Ishikawa (cell line): ENCODE data around the gene ZBTB7C.
A peak's percentile ranks its signal among the peaks of the same experiment; 100 is the strongest.

Source experiments
- CEBPB ChIP-seq: IDR thresholded peaks from 2 replicates; pipeline ENCODE4 v1.6.1; 2012
- CREB1 ChIP-seq: IDR thresholded peaks from 2 replicates; pipeline ENCODE4 v1.6.1; 2012; ENCODE audit warnings: low read depth
- EGR1 ChIP-seq: IDR thresholded peaks from 2 replicates; pipeline ENCODE4 v1.6.1; 2012
- EP300 ChIP-seq: IDR thresholded peaks from 2 replicates; pipeline ENCODE4 v1.6.1; 2012; ENCODE audit warnings: borderline replicate concordance
- FOXM1 ChIP-seq: IDR thresholded peaks from 2 replicates; pipeline ENCODE4 v1.6.1; 2012; ENCODE audit warnings: low read depth, borderline replicate concordance
- MAX ChIP-seq: IDR thresholded peaks from 2 replicates; pipeline ENCODE4 v1.6.1; 2012
- NFIC ChIP-seq: IDR thresholded peaks from 2 replicates; pipeline ENCODE4 v1.6.1; 2012
- RAD21 ChIP-seq: IDR thresholded peaks from 2 replicates; pipeline ENCODE4 v1.6.1; 2012; ENCODE audit warnings: low read depth
- REST ChIP-seq: IDR thresholded peaks from 2 replicates; pipeline ENCODE4 v1.6.1; 2012; ENCODE audit warnings: low read depth, mild to moderate bottlenecking
- TAF1 ChIP-seq: IDR thresholded peaks from 2 replicates; pipeline ENCODE4 v1.6.1; 2012; ENCODE audit warnings: low read depth, mild to moderate bottlenecking
- TCF12 ChIP-seq: IDR thresholded peaks from 2 replicates; pipeline ENCODE4 v1.6.1; 2012; ENCODE audit warnings: low read depth
- TEAD4 ChIP-seq: IDR thresholded peaks from 2 replicates; pipeline ENCODE4 v1.6.1; 2012
- USF1 ChIP-seq: IDR thresholded peaks from 2 replicates; pipeline ENCODE4 v1.6.1; 2012
- YY1 ChIP-seq: IDR thresholded peaks from 2 replicates; pipeline ENCODE4 v1.6.1; 2012; ENCODE audit warnings: low read depth
- ZBTB7A ChIP-seq: IDR thresholded peaks from 2 replicates; pipeline ENCODE4 v1.6.1; 2012; ENCODE audit warnings: low read depth

The ZBTB7C gene

GRCh38 chr18:48006415-48007175 lies 402.6 kb downstream of the ZBTB7C start:
- TF ChIP-seq NFIC (no peak), REST (no peak), MAX (no peak), TEAD4 (no peak), CREB1 (no peak), EP300 (no peak), EGR1 (no peak), ZBTB7A (no peak), TAF1 (no peak), TCF12 (no peak), CEBPB (no peak), USF1 (no peak), RAD21 (no peak), YY1 (no peak)

- TF ChIP-seq REST: no peak
- TF ChIP-seq CREB1: no peak
- no peak for TF ChIP-seq USF1
- no peak for TF ChIP-seq CEBPB
- TF ChIP-seq MAX: no peak
- TF ChIP-seq TEAD4: no peak
- TF ChIP-seq ZBTB7A: no peak
- no peak for TF ChIP-seq RAD21
- no peak for TF ChIP-seq FOXM1
- TF ChIP-seq EGR1: no peak
- TF ChIP-seq TCF12: no peak
- no peak for TF ChIP-seq NFIC
- TF ChIP-seq TAF1: no peak
- TF ChIP-seq YY1: no peak
- no peak for TF ChIP-seq EP300
These were observed 404.6 kb downstream of the ZBTB7C start for GRCh38 chr18:48004577-48004976.

- no peak for TF ChIP-seq REST
- TF ChIP-seq MAX: peak; percentile 82
- TF ChIP-seq TCF12: no peak
- TF ChIP-seq ZBTB7A: peak; percentile 11; the same call in 1 of the 2 replicates
- no peak for TF ChIP-seq YY1
- no peak for TF ChIP-seq EGR1
- TF ChIP-seq CREB1: 0 out of 2 replicates have a peak, but pooled peaks have one; percentile 22
- TF ChIP-seq EP300: peak; percentile 41; the same call in 1 of the 2 replicates
- TF ChIP-seq TEAD4: peak; percentile 24; the same call in 1 of the 2 replicates
- peak; percentile 76 for TF ChIP-seq NFIC
- TF ChIP-seq RAD21: no peak
- TF ChIP-seq FOXM1: no peak
- no peak for TF ChIP-seq CEBPB
- TF ChIP-seq TAF1: no peak
- no peak for TF ChIP-seq USF1
These were observed 405.5 kb downstream of the ZBTB7C start for GRCh38 chr18:48003426-48004349.
